Colonic mucosa (tissue), 4 donors: ENCODE results near the gene CAPRIN1. TPM values are rescaled to one million over a fixed set of nuclear protein-coding genes. Genes with fewer than 3 reads are reported as not detected.
A peak's percentile ranks its signal among the peaks of the same experiment; 100 is the strongest.

Source experiments
- DNase-seq: peaks from one replicate; pipeline ENCODE4 v3.0.0-alpha.2; 2020
- H3K27ac ChIP-seq: fragments of 200-600 bp; one replicate; pipeline ENCODE4 v1.8.0; 2021
- H3K27me3 ChIP-seq: fragments of 200-600 bp; one replicate; pipeline ENCODE4 v1.8.0; 2021
- H3K36me3 ChIP-seq: fragments of 200-600 bp; one replicate; pipeline ENCODE4 v1.8.0; 2021
- H3K4me1 ChIP-seq: fragments of 200-600 bp; one replicate; pipeline ENCODE4 v1.8.0; 2021; ENCODE audit warnings: mild to moderate bottlenecking
- H3K4me3 ChIP-seq: fragments of 200-600 bp; one replicate; pipeline ENCODE4 v1.8.0; 2021
- H3K9ac ChIP-seq, 2 donors: one replicate each; pipeline ENCODE4 v1.7.0; 2013; ENCODE audit warnings: control low read depth in 2 of 2, low read depth in 2 of 2, low read length in 2 of 2
- H3K9me3 ChIP-seq: fragments of 200-600 bp; one replicate; pipeline ENCODE4 v1.8.0; 2021
- intact Hi-C: fragments of 100-400 bp; cut with DNase I; formaldehyde crosslinking; loops from one replicate; pipeline ENCODE4 v1.14.1; 2022
- total RNA-seq, 2 donors: library from RNA; stranded (reverse); fragmentation: NEBNext Ultra II Directional in 1 of 2; extraction: Animal tissue kit (Norgen Biotek cat#: 25700) in 1 of 2; gene quantifications; one replicate each; pipeline ENCODE4 v1.2.1, GENCODE V29; 2021
- TF ChIP-seq, protein P1 (sequence below): fragments of 200-600 bp; IDR thresholded peaks from one replicate; pipeline ENCODE4 v1.8.0; 2022; ENCODE audit warnings: antibody characterized with exemption, mild to moderate bottlenecking
- donor health status: healthy.
- donor health status: DM: no; HTN: no; CAD: no.
- donor health status: DM: no; HTN: no; CAD: no.

CAPRIN1 gene, protein sequence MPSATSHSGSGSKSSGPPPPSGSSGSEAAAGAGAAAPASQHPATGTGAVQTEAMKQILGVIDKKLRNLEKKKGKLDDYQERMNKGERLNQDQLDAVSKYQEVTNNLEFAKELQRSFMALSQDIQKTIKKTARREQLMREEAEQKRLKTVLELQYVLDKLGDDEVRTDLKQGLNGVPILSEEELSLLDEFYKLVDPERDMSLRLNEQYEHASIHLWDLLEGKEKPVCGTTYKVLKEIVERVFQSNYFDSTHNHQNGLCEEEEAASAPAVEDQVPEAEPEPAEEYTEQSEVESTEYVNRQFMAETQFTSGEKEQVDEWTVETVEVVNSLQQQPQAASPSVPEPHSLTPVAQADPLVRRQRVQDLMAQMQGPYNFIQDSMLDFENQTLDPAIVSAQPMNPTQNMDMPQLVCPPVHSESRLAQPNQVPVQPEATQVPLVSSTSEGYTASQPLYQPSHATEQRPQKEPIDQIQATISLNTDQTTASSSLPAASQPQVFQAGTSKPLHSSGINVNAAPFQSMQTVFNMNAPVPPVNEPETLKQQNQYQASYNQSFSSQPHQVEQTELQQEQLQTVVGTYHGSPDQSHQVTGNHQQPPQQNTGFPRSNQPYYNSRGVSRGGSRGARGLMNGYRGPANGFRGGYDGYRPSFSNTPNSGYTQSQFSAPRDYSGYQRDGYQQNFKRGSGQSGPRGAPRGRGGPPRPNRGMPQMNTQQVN
- total RNA-seq = 100 to 1,000 TPM; 182 to 274 TPM

DNA sequence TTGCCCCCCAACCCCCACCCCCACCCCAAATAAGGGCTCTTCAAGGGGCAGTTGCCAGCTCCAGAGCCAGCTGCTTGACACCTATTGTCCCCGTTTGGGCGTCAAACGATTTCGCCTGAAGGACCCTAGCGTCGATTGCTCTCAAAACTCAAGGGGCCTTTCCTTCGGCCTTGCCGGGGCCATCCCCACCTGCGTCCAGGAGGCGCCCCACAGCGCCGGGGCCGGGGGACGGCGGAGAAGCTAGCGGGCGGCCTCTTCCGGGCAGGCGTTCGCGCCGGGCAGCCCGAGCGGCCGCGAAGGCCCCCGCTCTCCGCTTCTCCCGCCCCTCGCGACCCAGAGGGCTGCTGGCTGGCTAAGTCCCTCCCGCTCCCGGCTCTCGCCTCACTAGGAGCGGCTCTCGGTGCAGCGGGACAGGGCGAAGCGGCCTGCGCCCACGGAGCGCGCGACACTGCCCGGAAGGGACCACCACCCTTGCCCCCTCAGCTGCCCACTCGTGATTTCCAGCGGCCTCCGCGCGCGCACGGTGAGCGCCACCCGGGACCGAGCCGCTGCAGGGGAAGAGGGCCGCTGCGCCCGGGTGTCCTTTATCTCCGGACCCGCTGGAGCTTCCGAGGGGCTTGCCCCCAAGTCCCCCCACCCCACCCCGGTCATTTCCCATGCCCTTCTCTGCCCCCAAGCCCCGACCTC, at the start of gene CAPRIN1:
Gene CAPRIN1 (plus strand): TSS at position 383 of the 687 bp plus-strand sequence. CDS start 690 bp downstream, outside the sequence.
- TF ChIP-seq, protein P1, sequence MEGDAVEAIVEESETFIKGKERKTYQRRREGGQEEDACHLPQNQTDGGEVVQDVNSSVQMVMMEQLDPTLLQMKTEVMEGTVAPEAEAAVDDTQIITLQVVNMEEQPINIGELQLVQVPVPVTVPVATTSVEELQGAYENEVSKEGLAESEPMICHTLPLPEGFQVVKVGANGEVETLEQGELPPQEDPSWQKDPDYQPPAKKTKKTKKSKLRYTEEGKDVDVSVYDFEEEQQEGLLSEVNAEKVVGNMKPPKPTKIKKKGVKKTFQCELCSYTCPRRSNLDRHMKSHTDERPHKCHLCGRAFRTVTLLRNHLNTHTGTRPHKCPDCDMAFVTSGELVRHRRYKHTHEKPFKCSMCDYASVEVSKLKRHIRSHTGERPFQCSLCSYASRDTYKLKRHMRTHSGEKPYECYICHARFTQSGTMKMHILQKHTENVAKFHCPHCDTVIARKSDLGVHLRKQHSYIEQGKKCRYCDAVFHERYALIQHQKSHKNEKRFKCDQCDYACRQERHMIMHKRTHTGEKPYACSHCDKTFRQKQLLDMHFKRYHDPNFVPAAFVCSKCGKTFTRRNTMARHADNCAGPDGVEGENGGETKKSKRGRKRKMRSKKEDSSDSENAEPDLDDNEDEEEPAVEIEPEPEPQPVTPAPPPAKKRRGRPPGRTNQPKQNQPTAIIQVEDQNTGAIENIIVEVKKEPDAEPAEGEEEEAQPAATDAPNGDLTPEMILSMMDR = no peak
- Histone ChIP-seq H3K4me1 (peaks cover 19% of the 10 kb centered on the region), H3K36me3 (no peaks in the 10 kb centered on the region), H3K27me3 (no peaks in the 10 kb centered on the region), H3K4me3 (peak within 1 kb of the TSS; percentile 98), H3K9me3 (no peaks in the 10 kb centered on the region), H3K27ac (peak within 1 kb of the TSS; percentile 99), H3K9ac (peak within 1 kb of the TSS; percentile 93 to 100)
- intact Hi-C loops = no loop called here
- DNase-seq = peak; percentile 88

DNA sequence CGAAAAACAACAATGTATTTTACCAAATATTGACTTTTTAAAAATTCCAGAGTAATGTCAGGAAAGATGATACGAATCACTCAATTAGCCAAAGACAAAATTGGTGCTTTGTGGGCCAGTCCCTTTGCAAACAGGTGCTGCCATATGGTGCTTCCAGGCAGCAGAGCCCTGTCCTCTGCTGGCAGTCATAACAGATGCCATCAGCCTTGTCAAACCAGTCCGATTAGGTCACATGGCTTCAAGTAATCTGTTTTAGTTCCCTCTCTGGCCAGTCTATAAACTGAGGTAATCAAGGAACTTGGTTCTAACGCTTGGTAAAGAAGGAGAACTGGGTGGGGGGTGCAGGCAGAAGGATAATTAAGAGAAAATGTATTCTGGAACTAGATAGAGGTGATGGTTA, 49.1 kb upstream of the CAPRIN1 start:
- Histone ChIP-seq H3K4me3 (no peak overlapping the region), H3K36me3 (no peaks in the 10 kb centered on the region), H3K4me1 (no peaks in the 10 kb centered on the region), H3K9me3 (no peaks in the 10 kb centered on the region), H3K27ac (no peak overlapping the region), H3K27me3 (no peaks in the 10 kb centered on the region), H3K9ac (no peak overlapping the region)
- TF ChIP-seq, protein P1 = no peak
- DNase-seq = peak; percentile 75
- intact Hi-C loops = no loop called here

GRCh38 chr11:34004236-34004635, 47.3 kb upstream of the CAPRIN1 start:
- H3K9ac ChIP-seq = no peak overlapping the region
- TF ChIP-seq, protein P1 = no peak
- H3K27ac ChIP-seq = no peak overlapping the region
- intact Hi-C loops = no loop called here
- no peaks in the 10 kb centered on the region for H3K9me3 ChIP-seq
- H3K4me1 ChIP-seq = no peaks in the 10 kb centered on the region
- no peak for DNase-seq
- no peaks in the 10 kb centered on the region for H3K36me3 ChIP-seq
- no peaks in the 10 kb centered on the region for H3K27me3 ChIP-seq
- H3K4me3 ChIP-seq = no peak overlapping the region

DNA sequence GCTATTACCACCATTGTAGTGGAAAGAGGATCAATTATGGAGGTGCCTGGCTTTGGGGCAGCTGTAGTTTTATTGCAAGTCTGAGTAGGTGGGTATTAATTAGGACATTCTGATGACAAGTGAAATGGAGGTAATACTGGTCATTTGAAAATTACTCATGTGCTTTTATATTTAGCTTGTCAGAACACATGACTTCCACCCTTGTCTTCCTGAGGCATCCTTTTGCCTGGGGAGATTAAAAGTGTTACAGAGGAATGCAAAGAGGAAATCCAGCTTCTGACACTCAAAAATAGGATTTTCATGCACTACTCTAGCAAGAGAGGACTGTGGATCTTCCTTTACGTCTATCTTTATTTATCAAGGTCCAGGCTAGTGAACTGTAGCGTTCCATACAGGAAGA, 44.7 kb upstream of the CAPRIN1 start:
- Histone ChIP-seq H3K4me1 (no peaks in the 10 kb centered on the region), H3K9me3 (no peaks in the 10 kb centered on the region), H3K9ac (no peak overlapping the region), H3K4me3 (no peak overlapping the region), H3K27me3 (no peaks in the 10 kb centered on the region), H3K27ac (no peak overlapping the region), H3K36me3 (no peaks in the 10 kb centered on the region)
- TF ChIP-seq, protein P1 = no peak
- intact Hi-C loops = no loop called here
- no peak for DNase-seq

DNA sequence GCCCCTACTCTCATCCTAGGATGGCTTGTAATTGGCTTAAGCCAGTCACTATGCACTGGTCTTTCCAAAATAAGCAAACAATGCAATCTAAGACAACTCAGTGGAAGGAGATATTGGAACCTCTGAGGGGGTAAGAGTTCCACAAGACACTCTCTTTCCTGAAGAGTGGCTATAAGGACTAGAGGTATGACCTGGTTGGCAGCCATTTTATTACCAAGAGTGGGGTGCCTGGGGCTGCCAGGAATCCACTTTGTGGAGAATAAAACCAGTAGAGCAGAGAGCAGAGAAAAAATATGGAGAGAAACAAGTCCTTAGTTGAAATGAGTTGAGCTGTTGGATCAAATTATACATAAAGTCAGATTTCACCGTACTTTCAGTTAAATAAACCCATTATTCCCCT, 38.8 kb upstream of the CAPRIN1 start:
- no peaks in the 10 kb centered on the region for H3K36me3 ChIP-seq
- no peak overlapping the region for H3K4me3 ChIP-seq
- TF ChIP-seq, protein P1 = no peak
- intact Hi-C loops = no loop called here
- H3K4me1 ChIP-seq = no peaks in the 10 kb centered on the region
- H3K27ac ChIP-seq = no peak overlapping the region
- H3K27me3 ChIP-seq = no peaks in the 10 kb centered on the region
- no peak for DNase-seq
- H3K9me3 ChIP-seq = no peaks in the 10 kb centered on the region
- no peak overlapping the region for H3K9ac ChIP-seq
